ENCODE measurements around the gene TRAK1.

TRAK1 gene

DNA sequence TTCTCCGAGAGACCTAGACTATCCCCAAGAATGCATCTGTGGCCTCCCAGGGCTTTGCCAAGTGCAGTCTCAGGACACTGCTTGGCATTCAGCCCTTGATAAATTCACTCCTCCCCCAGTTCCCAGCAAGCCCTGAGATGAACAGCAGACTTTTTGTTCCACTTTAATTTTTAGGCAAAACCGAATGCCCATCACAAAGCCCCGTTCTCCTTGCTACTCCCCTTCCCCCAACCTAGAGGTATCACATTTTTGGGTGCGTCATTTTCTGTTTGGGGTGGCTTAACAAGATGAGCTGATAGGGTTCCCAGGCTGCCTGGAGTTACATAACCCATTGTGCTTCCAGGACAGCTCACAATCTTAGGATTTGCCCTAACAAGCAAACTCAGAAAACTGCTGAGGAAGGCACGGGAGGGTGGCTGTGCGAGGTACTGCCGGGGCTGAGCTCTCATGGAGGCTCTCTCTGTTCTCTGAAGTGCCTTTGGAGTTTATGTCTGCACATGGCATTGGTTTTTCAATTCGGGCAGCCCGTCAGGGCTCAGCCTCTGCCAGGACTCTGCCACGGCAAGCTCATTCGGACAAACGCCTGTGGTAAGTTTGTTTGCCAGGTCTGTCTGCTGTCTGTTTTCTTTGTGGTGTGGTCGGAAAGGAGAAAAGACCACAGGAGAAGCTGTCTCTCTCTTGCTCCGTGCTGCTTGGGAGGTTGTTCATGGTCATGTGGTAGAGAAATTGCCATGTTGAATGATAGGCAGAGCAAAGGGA is at the start of gene TRAK1:
TSS of gene TRAK1 (plus strand) at position 385 of the 759 bp plus-strand sequence. CDS start at position 498, 113 bp downstream.
- no peak for TF ChIP-seq GATA2 (IDR thresholded peaks at IDR 0.05; ENCODE audit: low read depth, low read length)

DNA sequence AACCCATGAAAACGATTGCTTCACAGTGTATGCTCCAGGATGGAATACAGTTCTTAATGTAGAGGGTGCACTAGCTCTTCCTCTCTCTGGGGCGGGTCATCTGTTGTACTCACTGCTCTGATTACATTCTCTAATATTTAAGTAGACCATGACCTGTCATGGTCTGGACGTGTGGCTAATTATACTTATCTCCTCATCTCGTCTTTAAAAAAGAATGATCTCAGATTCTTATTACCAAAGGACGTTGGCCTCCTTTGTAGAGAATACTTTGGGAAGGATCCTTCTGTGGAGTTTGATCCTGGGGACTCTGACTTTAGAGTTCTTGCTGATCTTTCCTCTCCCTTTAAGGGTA is 48.4 kb upstream of the TRAK1 start:
- TF ChIP-seq GATA3 (IDR thresholded peaks at IDR 0.05; ENCODE audit: low read depth, low read length): peak; percentile 59; the same call in 1 of the 2 replicates
- peak; percentile 49; the same call in 1 of the 2 replicates for TF ChIP-seq GATA2 (IDR thresholded peaks at IDR 0.05; ENCODE audit: low read depth, low read length)

DNA sequence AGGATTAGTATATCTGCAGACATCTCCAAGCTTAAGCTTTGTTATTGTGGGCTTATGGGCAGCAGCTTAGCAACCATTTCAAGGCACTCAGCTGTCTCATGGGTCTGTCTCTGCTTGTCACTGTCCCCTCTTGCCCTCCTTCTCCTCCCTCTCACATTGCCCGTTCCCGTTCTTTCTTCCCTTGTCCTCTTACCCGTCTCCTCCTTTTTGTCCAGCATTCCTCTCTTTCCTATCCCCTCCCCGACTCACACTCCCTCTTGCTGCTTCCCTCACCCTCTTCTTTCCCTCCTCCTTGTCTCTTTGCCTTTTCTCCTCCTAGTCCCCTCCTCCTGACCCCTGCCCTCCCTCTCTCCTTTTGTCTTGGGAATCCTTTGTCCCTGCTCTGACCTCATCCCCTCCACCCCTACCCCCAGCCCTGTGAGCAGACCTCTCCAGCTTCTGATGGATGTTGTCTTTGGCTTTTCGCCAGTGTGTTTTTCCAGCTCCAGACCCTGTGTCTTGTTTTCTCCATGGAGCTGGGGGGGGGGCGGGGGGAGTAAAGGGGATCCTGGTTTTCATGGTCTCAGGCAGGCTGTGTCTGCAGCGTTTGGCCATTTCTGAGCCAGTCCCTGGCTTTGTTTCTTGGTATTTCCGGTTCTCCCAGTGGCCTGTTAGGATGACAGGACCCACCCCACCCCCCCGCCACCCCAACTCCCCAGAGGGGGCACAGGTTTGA is 47.9 kb upstream of the TRAK1 start:
- TF ChIP-seq GATA2 (IDR thresholded peaks at IDR 0.05; ENCODE audit: low read depth, low read length): no peak
- no peak for TF ChIP-seq GATA3 (IDR thresholded peaks at IDR 0.05; ENCODE audit: low read depth, low read length)

- TF ChIP-seq GATA3 (IDR thresholded peaks at IDR 0.05; ENCODE audit: low read depth, low read length): no peak
- TF ChIP-seq GATA2 (IDR thresholded peaks at IDR 0.05; ENCODE audit: low read depth, low read length): no peak
These were observed 45.4 kb upstream of the TRAK1 start for GRCh38 chr3:42045708-42046243.

GRCh38 chr3:42050126-42050525 is 41.0 kb upstream of the TRAK1 start:
- no peak for TF ChIP-seq GATA2 (IDR thresholded peaks at IDR 0.05; ENCODE audit: low read depth, low read length)
- no peak for TF ChIP-seq GATA3 (IDR thresholded peaks at IDR 0.05; ENCODE audit: low read depth, low read length)

DNA sequence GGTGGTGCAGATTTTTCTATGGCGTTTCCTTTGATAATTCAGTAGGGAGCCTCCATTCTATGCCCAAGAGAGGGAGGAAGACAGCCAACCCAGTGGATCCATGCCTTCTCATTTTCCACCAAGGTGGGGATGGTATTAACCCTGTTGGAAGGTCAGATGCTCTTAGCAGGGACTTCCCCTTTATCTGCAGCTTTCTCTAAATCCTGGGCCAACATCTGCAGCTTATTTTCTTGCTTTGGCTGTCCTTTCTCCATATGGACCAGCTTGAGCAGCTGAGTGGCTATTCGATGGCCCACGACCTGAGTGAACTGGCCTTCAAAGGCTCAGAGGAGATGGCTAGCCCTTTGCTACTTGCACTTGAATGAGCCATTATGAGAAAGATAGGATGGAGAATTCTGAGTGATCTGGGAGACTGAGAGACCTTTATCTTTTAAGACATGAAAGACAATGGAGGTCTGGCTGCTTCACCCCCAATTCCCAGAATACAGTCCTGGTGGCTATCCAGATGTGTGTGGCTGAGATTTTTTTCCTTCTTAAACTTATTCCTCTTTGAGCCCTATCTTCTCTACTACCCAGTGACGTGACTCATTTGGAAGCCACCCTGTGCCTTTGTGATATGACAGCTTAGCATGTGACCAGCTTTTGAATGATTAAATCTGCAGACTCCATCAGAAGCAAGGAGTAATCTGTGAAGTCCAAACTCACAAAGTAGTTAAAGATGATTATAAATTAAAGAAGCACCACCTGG is 39.6 kb upstream of the TRAK1 start:
- TF ChIP-seq GATA3 (IDR thresholded peaks at IDR 0.05; ENCODE audit: low read depth, low read length) (no peak), GATA2 (IDR thresholded peaks at IDR 0.05; ENCODE audit: low read depth, low read length) (no peak)

DNA sequence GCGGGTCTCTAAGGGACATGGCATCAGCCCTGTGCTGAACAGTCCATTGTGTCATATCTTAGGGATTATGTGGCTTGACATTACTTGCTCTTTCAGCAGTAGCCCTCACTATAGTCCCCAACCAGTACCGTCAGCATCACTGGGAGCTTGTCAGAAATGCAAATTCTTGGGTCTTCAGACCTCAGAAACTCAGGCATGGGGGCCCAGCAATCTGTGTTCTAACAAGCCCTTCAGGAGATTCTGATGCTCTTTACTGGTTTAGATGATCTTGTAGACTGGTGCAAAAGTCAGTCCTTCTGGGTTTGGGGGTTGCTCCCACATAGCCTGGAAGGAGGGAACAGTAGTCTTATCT is 39.0 kb upstream of the TRAK1 start:
- TF ChIP-seq GATA3 (IDR thresholded peaks at IDR 0.05; ENCODE audit: low read depth, low read length): no peak
- TF ChIP-seq GATA2 (IDR thresholded peaks at IDR 0.05; ENCODE audit: low read depth, low read length): no peak

- TF ChIP-seq GATA2 (IDR thresholded peaks at IDR 0.05; ENCODE audit: low read depth, low read length): no peak
- no peak for TF ChIP-seq GATA3 (IDR thresholded peaks at IDR 0.05; ENCODE audit: low read depth, low read length)
These were observed 38.4 kb upstream of the TRAK1 start for GRCh38 chr3:42052484-42053351.

- TF ChIP-seq GATA3 (IDR thresholded peaks at IDR 0.05; ENCODE audit: low read depth, low read length) (no peak), GATA2 (IDR thresholded peaks at IDR 0.05; ENCODE audit: low read depth, low read length) (no peak)
These were observed 37.7 kb upstream of the TRAK1 start for GRCh38 chr3:42053476-42053875.

DNA sequence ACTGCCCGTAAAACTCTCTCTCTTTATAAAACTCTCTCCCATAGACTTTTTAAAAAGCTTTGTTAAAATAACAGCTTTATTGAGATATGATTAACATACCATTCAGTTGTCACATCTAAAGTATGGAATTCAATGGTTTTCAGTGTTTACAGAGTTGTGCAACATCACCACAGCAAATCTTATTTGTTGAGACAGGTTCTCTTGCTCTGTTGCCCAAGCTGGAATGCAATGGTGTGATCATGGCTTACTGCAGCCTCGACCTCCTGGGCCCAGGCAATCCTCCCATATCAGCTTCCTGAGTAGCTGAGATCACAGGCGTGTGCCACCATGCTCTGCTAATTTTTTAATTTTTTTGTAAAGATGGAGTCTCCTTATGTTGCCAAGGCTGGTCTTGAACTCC is 35.9 kb upstream of the TRAK1 start:
- no peak for TF ChIP-seq GATA3 (IDR thresholded peaks at IDR 0.05; ENCODE audit: low read depth, low read length)
- no peak for TF ChIP-seq GATA2 (IDR thresholded peaks at IDR 0.05; ENCODE audit: low read depth, low read length)

DNA sequence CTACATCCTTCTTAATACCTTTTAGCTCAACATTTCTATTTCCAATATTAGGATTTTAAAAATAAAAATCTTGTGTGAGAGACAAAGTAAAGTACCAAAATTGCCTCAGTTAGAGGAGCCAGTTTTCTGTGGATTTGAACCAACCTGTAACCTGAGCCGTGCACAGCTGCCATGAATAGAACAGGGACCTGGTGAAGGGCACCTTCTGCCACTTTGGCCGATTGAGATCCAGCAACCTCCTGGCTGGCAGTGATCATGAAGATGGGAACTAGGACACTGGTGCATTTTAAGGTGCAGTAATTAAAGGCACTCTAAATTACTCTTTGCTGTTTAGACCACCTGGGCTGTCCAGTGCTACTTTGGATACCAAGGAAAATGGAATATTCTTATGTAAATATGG is 34.3 kb upstream of the TRAK1 start:
- no peak for TF ChIP-seq GATA2 (IDR thresholded peaks at IDR 0.05; ENCODE audit: low read depth, low read length)

- TF ChIP-seq GATA2 (IDR thresholded peaks at IDR 0.05; ENCODE audit: low read depth, low read length) (no peak), GATA3 (IDR thresholded peaks at IDR 0.05; ENCODE audit: low read depth, low read length) (no peak)
These were observed 33.5 kb upstream of the TRAK1 start for GRCh38 chr3:42057561-42058211.

- TF ChIP-seq GATA3 (IDR thresholded peaks at IDR 0.05; ENCODE audit: low read depth, low read length): no peak
- no peak for TF ChIP-seq GATA2 (IDR thresholded peaks at IDR 0.05; ENCODE audit: low read depth, low read length)
These were observed 30.0 kb upstream of the TRAK1 start for GRCh38 chr3:42061025-42061712.

All from SH-SY5Y (cell line).